Measurements from ENCODE around the gene TBL3.

The TBL3 gene

GRCh38 chr16:1982991-1983543 is 11.2 kb downstream of the TBL3 start:
- Mint-ChIP-seq H3K27ac (peak overlapping the region; percentile 55), H3K4me1 (peaks cover 14% of the 10 kb centered on the region), H3K36me3 (peaks cover 4% of the 10 kb centered on the region), H3K27me3 (peaks cover 2% of the 10 kb centered on the region), H3K4me3 (peak overlapping the region; percentile 81), H3K9me3 (no peaks in the 10 kb centered on the region)

GRCh38 chr16:1983544-1984346 is 11.9 kb downstream of the TBL3 start, which contains the start of gene GFER:
Gene GFER (plus strand): TSS chr16:1984193. CDS start chr16:1984219, 26 bp downstream.
- Mint-ChIP-seq H3K27ac (peak within 1 kb of the TSS; percentile 55), H3K4me1 (peaks cover 17% of the 10 kb centered on the region), H3K36me3 (peaks cover 4% of the 10 kb centered on the region), H3K27me3 (peaks cover 5% of the 10 kb centered on the region), H3K4me3 (peak within 1 kb of the TSS; percentile 81), H3K9me3 (no peaks in the 10 kb centered on the region)

DNA sequence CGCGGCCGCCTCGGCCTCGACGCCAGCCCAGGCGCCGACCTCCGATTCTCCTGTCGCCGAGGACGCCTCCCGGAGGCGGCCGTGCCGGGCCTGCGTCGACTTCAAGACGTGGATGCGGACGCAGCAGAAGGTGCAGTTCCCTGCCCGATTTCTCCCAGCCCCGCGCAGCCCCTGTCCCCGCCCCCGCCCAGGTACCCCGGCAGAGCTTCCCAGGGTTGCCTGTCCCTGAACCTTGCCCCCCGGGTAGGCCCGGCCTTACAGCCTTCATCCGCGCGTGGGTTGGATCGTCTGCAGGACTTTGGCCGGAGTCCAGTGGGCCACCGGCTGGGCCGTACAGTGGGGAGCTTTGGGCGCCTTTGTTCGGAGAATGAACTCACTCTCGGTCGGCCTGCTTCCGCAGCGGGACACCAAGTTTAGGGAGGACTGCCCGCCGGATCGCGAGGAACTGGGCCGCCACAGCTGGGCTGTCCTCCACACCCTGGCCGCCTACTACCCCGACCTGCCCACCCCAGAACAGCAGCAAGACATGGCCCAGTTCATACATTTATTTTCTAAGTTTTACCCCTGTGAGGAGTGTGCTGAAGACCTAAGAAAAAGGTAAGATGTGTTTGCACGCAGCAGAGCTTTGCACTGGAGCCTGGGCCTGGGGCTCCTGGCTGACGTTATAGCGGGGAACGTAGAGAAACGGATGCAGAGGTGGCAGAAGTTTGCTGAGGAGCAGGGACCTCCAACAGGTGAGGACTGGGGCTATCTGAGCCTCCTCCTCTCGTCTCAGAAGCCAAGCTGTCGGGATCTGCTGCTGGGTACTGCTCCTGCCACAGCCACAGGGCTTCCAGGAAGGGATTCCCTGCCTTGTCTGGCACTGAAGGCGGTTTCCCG is 12.7 kb downstream of the TBL3 start:
- Mint-ChIP-seq H3K36me3 (peaks cover 3% of the 10 kb centered on the region), H3K9me3 (no peaks in the 10 kb centered on the region), H3K4me1 (peaks cover 20% of the 10 kb centered on the region), H3K27me3 (peaks cover 11% of the 10 kb centered on the region), H3K4me3 (peak overlapping the region; percentile 80), H3K27ac (no peak overlapping the region)

DNA sequence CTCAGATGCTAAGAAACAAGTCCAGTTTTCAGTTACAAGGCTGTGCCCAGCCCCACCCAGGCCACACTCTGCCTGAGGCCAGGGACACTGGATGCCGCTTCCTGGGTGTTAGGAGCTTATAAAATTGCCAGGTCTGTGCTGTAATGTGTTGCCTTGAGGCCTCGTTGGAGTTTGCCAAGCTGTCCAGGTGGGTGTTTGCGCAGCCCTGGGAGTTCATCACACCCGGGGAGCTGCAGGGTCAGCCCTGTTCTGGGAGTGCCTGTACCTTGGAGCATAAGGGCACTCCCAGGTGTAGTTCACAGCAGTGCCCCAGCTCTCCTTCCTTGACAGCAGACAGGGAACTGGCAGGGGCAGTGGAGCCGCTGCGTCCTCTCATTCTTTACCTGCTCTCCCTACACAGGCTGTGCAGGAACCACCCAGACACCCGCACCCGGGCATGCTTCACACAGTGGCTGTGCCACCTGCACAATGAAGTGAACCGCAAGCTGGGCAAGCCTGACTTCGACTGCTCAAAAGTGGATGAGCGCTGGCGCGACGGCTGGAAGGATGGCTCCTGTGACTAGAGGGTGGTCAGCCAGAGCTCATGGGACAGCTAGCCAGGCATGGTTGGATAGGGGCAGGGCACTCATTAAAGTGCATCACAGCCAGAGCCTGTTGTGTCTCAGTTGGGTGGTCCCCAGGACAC is 13.8 kb downstream of the TBL3 start:
- peaks cover 11% of the 10 kb centered on the region for H3K27me3 Mint-ChIP-seq
- H3K4me1 Mint-ChIP-seq = peaks cover 20% of the 10 kb centered on the region
- peak overlapping the region; percentile 80 for H3K4me3 Mint-ChIP-seq
- peaks cover 3% of the 10 kb centered on the region for H3K36me3 Mint-ChIP-seq
- no peaks in the 10 kb centered on the region for H3K9me3 Mint-ChIP-seq
- peak overlapping the region; percentile 30 for H3K27ac Mint-ChIP-seq

- no peak overlapping the region for H3K27ac Mint-ChIP-seq
Measured at GRCh38 chr16:1987198-1987597, 15.3 kb downstream of the TBL3 start.

GRCh38 chr16:1989209-1990100 is 17.6 kb downstream of the TBL3 start, which contains the start of gene SYNGR3:
Gene SYNGR3 (plus strand): TSS chr16:1989970. CDS start chr16:1990103, 133 bp downstream.
- Mint-ChIP-seq H3K27me3 (peaks cover 9% of the 10 kb centered on the region), H3K4me1 (peaks cover 29% of the 10 kb centered on the region), H3K27ac (no peak within 1 kb of the TSS), H3K9me3 (no peaks in the 10 kb centered on the region), H3K4me3 (peak within 1 kb of the TSS; percentile 77), H3K36me3 (peaks cover 3% of the 10 kb centered on the region)

More at GRCh38 chr16:1987198-1987597, 15.3 kb downstream of the TBL3 start:
- Mint-ChIP-seq H3K27me3 (peaks cover 9% of the 10 kb centered on the region), H3K4me3 (no peak overlapping the region), H3K36me3 (peaks cover 3% of the 10 kb centered on the region), H3K4me1 (peaks cover 31% of the 10 kb centered on the region), H3K9me3 (no peaks in the 10 kb centered on the region)

- H3K4me3 Mint-ChIP-seq = no peak overlapping the region
- peaks cover 3% of the 10 kb centered on the region for H3K36me3 Mint-ChIP-seq
- H3K27ac Mint-ChIP-seq = no peak overlapping the region
- H3K9me3 Mint-ChIP-seq = no peaks in the 10 kb centered on the region
- H3K27me3 Mint-ChIP-seq = peaks cover 9% of the 10 kb centered on the region
- peaks cover 24% of the 10 kb centered on the region for H3K4me1 Mint-ChIP-seq
Measured at GRCh38 chr16:1990101-1990350, 18.2 kb downstream of the TBL3 start.

DNA sequence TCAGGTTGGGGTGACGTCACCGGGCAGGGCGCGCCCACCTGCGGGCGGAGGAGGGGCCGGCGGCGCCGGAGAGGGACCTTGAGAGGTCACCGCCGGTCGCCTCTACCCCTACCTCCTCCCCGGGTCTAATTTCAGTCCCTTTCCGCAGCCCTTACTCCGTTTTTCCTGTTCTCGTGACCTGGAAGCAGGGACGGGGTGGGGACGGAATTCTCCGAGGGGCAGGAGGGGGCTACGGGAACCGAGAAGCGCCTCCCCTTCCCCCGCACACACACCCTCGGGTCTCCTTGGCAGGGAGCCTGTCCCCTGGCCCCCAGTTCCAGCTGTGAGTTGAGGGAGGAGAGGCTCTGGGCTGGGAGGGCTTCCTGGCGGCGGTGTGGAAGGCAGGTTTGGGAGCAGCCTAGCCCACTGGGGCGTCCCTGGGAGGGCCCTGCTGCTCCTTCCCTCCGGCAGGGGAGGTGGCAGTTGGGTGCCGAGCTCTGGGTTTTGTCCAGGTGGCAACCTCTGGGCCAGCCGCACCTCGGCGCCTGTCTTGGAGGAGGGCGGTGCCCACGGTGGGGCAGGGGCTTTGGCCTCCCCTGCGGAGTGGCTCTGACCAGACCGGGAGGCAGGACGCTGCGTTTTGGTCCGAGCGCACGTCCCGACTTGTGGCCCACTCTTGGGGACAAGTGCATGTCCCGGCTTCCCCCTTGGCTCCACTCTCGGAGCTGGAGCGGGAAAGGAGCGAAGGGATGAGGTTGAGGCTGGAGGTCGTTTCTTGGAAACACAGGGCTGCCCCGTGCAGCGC is 18.7 kb downstream of the TBL3 start:
- peaks cover 3% of the 10 kb centered on the region for H3K36me3 Mint-ChIP-seq
- no peaks in the 10 kb centered on the region for H3K9me3 Mint-ChIP-seq
- H3K4me3 Mint-ChIP-seq = peak overlapping the region; percentile 77
- H3K4me1 Mint-ChIP-seq = peaks cover 21% of the 10 kb centered on the region
- no peak overlapping the region for H3K27ac Mint-ChIP-seq
- H3K27me3 Mint-ChIP-seq = peaks cover 9% of the 10 kb centered on the region

DNA sequence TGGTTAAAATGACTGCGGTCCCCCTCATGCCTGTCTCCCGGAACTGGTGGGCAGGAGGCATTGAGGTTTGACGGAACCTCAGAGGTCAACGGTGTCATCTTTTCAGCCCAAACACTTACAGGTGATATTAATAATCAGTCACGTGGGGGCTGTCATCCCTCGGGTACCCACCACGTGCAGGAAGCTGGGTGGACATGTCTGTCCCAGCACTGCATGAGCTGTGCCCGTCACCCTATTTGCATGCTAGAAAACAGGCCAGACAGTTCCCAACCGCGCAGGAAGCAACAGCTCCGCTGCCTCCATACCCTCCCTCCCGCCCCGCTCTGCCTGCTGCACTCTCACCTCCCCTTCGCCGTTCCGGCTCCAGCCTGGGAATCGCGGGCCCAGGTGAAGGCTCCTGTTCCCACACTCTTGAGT is 19.3 kb downstream of the TBL3 start:
- H3K27ac Mint-ChIP-seq = peak overlapping the region; percentile 30
- H3K4me1 Mint-ChIP-seq = peaks cover 21% of the 10 kb centered on the region
- peaks cover 9% of the 10 kb centered on the region for H3K27me3 Mint-ChIP-seq
- no peaks in the 10 kb centered on the region for H3K9me3 Mint-ChIP-seq
- H3K36me3 Mint-ChIP-seq = peaks cover 3% of the 10 kb centered on the region
- peak overlapping the region; percentile 77 for H3K4me3 Mint-ChIP-seq

- H3K4me3 Mint-ChIP-seq = peak overlapping the region; percentile 77
- peaks cover 21% of the 10 kb centered on the region for H3K4me1 Mint-ChIP-seq
- no peaks in the 10 kb centered on the region for H3K9me3 Mint-ChIP-seq
- H3K27me3 Mint-ChIP-seq = peaks cover 9% of the 10 kb centered on the region
- H3K36me3 Mint-ChIP-seq = peaks cover 2% of the 10 kb centered on the region
- H3K27ac Mint-ChIP-seq = no peak overlapping the region
Measured at GRCh38 chr16:1991588-1991947, 19.7 kb downstream of the TBL3 start.

DNA sequence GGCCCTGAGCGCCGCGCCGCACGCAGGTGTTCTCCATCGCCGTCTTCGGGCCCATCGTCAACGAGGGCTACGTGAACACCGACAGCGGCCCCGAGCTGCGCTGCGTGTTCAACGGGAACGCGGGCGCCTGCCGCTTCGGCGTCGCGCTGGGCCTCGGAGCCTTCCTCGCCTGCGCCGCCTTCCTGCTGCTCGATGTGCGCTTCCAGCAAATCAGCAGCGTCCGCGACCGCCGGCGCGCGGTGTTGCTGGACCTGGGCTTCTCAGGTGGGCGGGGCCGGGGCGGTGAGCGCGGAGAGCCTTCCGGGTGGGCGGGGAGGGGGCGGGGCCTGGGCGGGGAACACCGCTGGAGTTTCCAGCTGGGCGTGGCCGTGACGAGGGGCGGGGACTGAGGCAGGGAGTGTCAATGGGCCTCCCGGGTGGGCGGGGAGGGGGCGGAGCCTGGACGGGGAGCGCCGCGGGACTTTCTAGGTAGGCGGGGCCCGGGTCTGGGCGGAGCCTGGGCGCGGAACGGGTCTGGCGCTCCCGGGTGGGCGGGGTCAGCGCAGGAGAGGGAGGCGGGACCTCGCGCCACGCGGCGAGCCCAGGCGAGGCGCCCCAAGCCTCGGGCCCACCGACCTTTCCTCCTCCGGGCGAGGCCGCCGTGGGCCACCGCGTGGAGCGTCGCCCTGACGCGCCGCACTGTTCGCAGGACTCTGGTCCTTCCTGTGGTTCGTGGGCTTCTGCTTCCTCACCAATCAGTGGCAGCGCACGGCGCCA is 20.3 kb downstream of the TBL3 start:
- Mint-ChIP-seq H3K4me1 (peaks cover 21% of the 10 kb centered on the region), H3K27me3 (peaks cover 9% of the 10 kb centered on the region), H3K9me3 (no peaks in the 10 kb centered on the region), H3K27ac (no peak overlapping the region), H3K4me3 (peak overlapping the region; percentile 77), H3K36me3 (no peaks in the 10 kb centered on the region)

GRCh38 chr16:1992704-1993317 is 21.0 kb downstream of the TBL3 start:
- peaks cover 2% of the 10 kb centered on the region for H3K36me3 Mint-ChIP-seq
- peaks cover 9% of the 10 kb centered on the region for H3K27me3 Mint-ChIP-seq
- no peak overlapping the region for H3K4me3 Mint-ChIP-seq
- no peaks in the 10 kb centered on the region for H3K9me3 Mint-ChIP-seq
- H3K27ac Mint-ChIP-seq = no peak overlapping the region
- peaks cover 21% of the 10 kb centered on the region for H3K4me1 Mint-ChIP-seq

- H3K27me3 Mint-ChIP-seq = peaks cover 6% of the 10 kb centered on the region
- peaks cover 18% of the 10 kb centered on the region for H3K4me1 Mint-ChIP-seq
- H3K4me3 Mint-ChIP-seq = no peak overlapping the region
- H3K9me3 Mint-ChIP-seq = no peaks in the 10 kb centered on the region
- H3K27ac Mint-ChIP-seq = no peak overlapping the region
- peaks cover 4% of the 10 kb centered on the region for H3K36me3 Mint-ChIP-seq
Measured at GRCh38 chr16:1993731-1994131, 21.9 kb downstream of the TBL3 start.

Measured in activated naive CD4-positive, alpha-beta T cell treated with anti-CD3 and anti-CD28 coated beads, Interleukin-2, amount 50 U/mL, for 24 hours (primary cell).